Measurements from ENCODE around the gene SLC35F6.

DNA sequence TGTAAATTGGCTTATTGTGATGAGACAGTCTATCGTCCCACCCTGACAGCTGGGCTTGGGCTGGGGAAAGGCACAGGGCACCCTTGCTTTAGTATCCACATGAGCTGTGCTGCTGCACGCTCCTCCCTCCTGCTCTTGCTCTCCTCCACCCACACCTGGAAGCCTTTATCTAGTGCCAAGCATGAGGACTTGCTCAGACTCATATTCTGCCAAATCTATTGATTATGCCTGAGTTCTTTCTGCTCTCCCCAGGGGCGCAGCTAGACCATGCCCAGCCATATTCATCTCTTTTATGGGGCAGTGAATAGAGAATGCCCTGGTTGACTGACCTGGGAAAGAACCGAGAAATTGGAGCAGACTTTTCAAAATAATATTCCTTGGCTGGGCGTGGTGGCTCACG is 54.9 kb downstream of the SLC35F6 start:
- TF ChIP-seq, protein P1, sequence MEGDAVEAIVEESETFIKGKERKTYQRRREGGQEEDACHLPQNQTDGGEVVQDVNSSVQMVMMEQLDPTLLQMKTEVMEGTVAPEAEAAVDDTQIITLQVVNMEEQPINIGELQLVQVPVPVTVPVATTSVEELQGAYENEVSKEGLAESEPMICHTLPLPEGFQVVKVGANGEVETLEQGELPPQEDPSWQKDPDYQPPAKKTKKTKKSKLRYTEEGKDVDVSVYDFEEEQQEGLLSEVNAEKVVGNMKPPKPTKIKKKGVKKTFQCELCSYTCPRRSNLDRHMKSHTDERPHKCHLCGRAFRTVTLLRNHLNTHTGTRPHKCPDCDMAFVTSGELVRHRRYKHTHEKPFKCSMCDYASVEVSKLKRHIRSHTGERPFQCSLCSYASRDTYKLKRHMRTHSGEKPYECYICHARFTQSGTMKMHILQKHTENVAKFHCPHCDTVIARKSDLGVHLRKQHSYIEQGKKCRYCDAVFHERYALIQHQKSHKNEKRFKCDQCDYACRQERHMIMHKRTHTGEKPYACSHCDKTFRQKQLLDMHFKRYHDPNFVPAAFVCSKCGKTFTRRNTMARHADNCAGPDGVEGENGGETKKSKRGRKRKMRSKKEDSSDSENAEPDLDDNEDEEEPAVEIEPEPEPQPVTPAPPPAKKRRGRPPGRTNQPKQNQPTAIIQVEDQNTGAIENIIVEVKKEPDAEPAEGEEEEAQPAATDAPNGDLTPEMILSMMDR (IDR thresholded peaks at IDR 0.05), result no peak
- no peak for TF ChIP-seq ZFX (IDR thresholded peaks at IDR 0.05; ENCODE audit: borderline replicate concordance)

Data from 22Rv1 (cell line).